Testis (tissue), 3 donors: ENCODE measurements around the gene XRCC4. TPM values are rescaled to one million over a fixed set of nuclear protein-coding genes. Genes with fewer than 3 reads are reported as not detected.

Source experiments
- DNase-seq: peaks from one replicate; pipeline ENCODE4 v3.0.0-alpha.2; 2019
- H3K27ac ChIP-seq, 2 donors: fragments of 200-600 bp; sonication (generic); one replicate each; pipeline ENCODE4 v1.5.1; 2019
- H3K27me3 ChIP-seq: fragments of 200-600 bp; sonication (generic); one replicate; pipeline ENCODE4 v1.5.1; 2019
- H3K36me3 ChIP-seq: fragments of 200-600 bp; sonication (generic); one replicate; pipeline ENCODE4 v1.5.1; 2017; ENCODE audit warnings: low read depth; ENCODE audit errors: missing control alignments
- H3K4me1 ChIP-seq: fragments of 200-600 bp; sonication (generic); one replicate; pipeline ENCODE4 v1.5.1; 2019
- H3K4me3 ChIP-seq, 2 donors: fragments of 200-600 bp; sonication (generic); one replicate each; pipeline ENCODE4 v1.5.1; 2017 to 2019
- H3K9me3 ChIP-seq: fragments of 200-600 bp; sonication (generic); one replicate; pipeline ENCODE4 v1.5.1; 2017
- CTCF ChIP-seq, 3 experiments: fragments of 450-650 bp in 2 of 3; fragments of 200-600 bp in 1 of 3; sonication (generic) in 1 of 3; IDR thresholded peaks; one replicate each; pipeline ENCODE4 v1.5.1; 2016 to 2019; ENCODE audit warnings: antibody characterized with exemption in 3 of 3, mild to moderate bottlenecking in 2 of 3, moderate library complexity in 1 of 3
- POLR2A ChIP-seq: fragments of 450-650 bp; IDR thresholded peaks from one replicate; pipeline ENCODE4 v1.6.1; 2017; ENCODE audit warnings: antibody characterized with exemption, mild to moderate bottlenecking, moderate library complexity
- WGBS, 2 donors: methylation state at CpG; one replicate each; pipeline ENCODE4 v1.1.5; 2018; 5-methylcytosine and 5-hydroxymethylcytosine counted together
- intact Hi-C: fragments of 100-400 bp; cut with DNase I; formaldehyde crosslinking; loops from one replicate; pipeline ENCODE4 v1.15.1; 2023; ENCODE audit warnings: low total_unique reads
- polyA plus RNA-seq: library from polyadenylated mRNA; stranded (reverse); fragments of 350-450 nt; fragmentation: Illumina TruSeq; extraction: RNeasy Lipid Tissue Mini Kit (QIAGEN cat#74804); gene quantifications from one replicate; pipeline ENCODE4 v1.2.3, GENCODE V29; 2014; ENCODE audit warnings: low read depth, low replicate concordance; ENCODE audit not compliant: insufficient read depth
- total RNA-seq, 2 donors: library from RNA; depleted of rRNA; stranded (reverse); fragments of >200 nt; gene quantifications; one replicate each; pipeline ENCODE4 v1.2.3, GENCODE V29; 2016

The XRCC4 gene
- total and polyA plus RNA-seq, 3 donors from 2014 or later: 14.2 to 23.3 (median 17.1) TPM

- Histone ChIP-seq H3K4me3 (no peak overlapping the region), H3K9me3 (no peaks in the 10 kb centered on the region), H3K4me1 (no peaks in the 10 kb centered on the region), H3K27ac (no peak overlapping the region), H3K27me3 (no peaks in the 10 kb centered on the region), H3K36me3 (no peaks in the 10 kb centered on the region)
- no peak for DNase-seq
- TF ChIP-seq CTCF (IDR thresholded peaks at IDR 0.05): no peak
- intact Hi-C loops: no loop called here
- 72 to 85% methylated on average over 1 of the region's 1 CpG for WGBS, 2 donors
Measured at GRCh38 chr5:83118976-83119375, 41.6 kb downstream of the XRCC4 start.

- no peak overlapping the region for H3K27ac ChIP-seq
- H3K4me1 ChIP-seq: no peaks in the 10 kb centered on the region
- H3K27me3 ChIP-seq: no peaks in the 10 kb centered on the region
- TF ChIP-seq CTCF (IDR thresholded peaks at IDR 0.05): no peak
- WGBS, 2 donors: 83 to 94% methylated on average over 1 of the region's 1 CpG
- no peaks in the 10 kb centered on the region for H3K9me3 ChIP-seq
- intact Hi-C loops: no loop called here
- no peaks in the 10 kb centered on the region for H3K36me3 ChIP-seq
- DNase-seq: no peak
- H3K4me3 ChIP-seq: no peak overlapping the region
Measured at GRCh38 chr5:83124593-83124992, 47.2 kb downstream of the XRCC4 start.

- no peak for TF ChIP-seq CTCF (IDR thresholded peaks at IDR 0.05)
- TF ChIP-seq POLR2A: no peak
- H3K4me3 ChIP-seq: no peak overlapping the region
- H3K4me1 ChIP-seq: no peaks in the 10 kb centered on the region
- no peak overlapping the region for H3K27ac ChIP-seq
- 84 to 93% methylated on average over 7 of the region's 7 CpGs for WGBS, 2 donors
- H3K36me3 ChIP-seq: no peaks in the 10 kb centered on the region
- intact Hi-C loops: no loop called here
- no peak for DNase-seq
- H3K27me3 ChIP-seq: no peaks in the 10 kb centered on the region
- no peaks in the 10 kb centered on the region for H3K9me3 ChIP-seq
Measured at GRCh38 chr5:83125560-83125959, 48.2 kb downstream of the XRCC4 start.

GRCh38 chr5:83126501-83126900 lies 49.2 kb downstream of the XRCC4 start:
- Histone ChIP-seq H3K4me3 (no peak overlapping the region), H3K27ac (no peak overlapping the region), H3K36me3 (no peaks in the 10 kb centered on the region), H3K9me3 (no peaks in the 10 kb centered on the region), H3K4me1 (no peaks in the 10 kb centered on the region), H3K27me3 (no peaks in the 10 kb centered on the region)
- WGBS, 2 donors: 53 to 93% methylated on average over 2 of the region's 2 CpGs
- DNase-seq: no peak
- intact Hi-C loops: no loop called here
- TF ChIP-seq POLR2A: no peak
- no peak for TF ChIP-seq CTCF (IDR thresholded peaks at IDR 0.05)

- WGBS, 2 donors: 79 to 92% methylated on average over 18 of the region's 18 CpGs
- Histone ChIP-seq H3K27ac (no peak overlapping the region), H3K4me3 (no peak overlapping the region), H3K4me1 (no peaks in the 10 kb centered on the region), H3K9me3 (no peaks in the 10 kb centered on the region), H3K27me3 (no peaks in the 10 kb centered on the region), H3K36me3 (no peaks in the 10 kb centered on the region)
- DNase-seq: peak; percentile 21
- intact Hi-C loops: no loop called here
- no peak for TF ChIP-seq POLR2A
- TF ChIP-seq CTCF (IDR thresholded peaks at IDR 0.05): no peak
Measured at GRCh38 chr5:83133797-83134196, 56.5 kb downstream of the XRCC4 start.
